ENCODE results near the gene CST9. TPM values are rescaled to one million over a fixed set of nuclear protein-coding genes. Genes with fewer than 3 reads are reported as not detected.

Gene CST9
- total and polyA plus RNA-seq, 12 donors = not detected

- no peak overlapping the region for H3K27ac ChIP-seq
- TF ChIP-seq CTCF (IDR thresholded peaks at IDR 0.05) = no peak
- no peak for ATAC-seq
- H3K9me3 ChIP-seq = peaks cover 0 to 30% (median 21%) of the 10 kb centered on the region in 11 donors
- DNase-seq = no peak
- H3K4me1 ChIP-seq = no peaks in the 10 kb centered on the region
- no peaks in the 10 kb centered on the region for H3K36me3 ChIP-seq
- H3K27me3 ChIP-seq = peaks cover 0 to 16% (median 0%) of the 10 kb centered on the region in 7 donors
- H3K4me3 ChIP-seq = no peak overlapping the region
- 48 to 58% methylated on average over 3 of the region's 3 CpGs for WGBS, 2 donors
- intact Hi-C loops (cut with DNase I) = no loop called here
These were observed 40.8 kb downstream of the CST9 start for GRCh38 chr20:23564927-23565326.

- no peaks in the 10 kb centered on the region for H3K36me3 ChIP-seq
- DNase-seq (no peak), ATAC-seq (no peak)
- H3K27ac ChIP-seq = no peak overlapping the region
- H3K27me3 ChIP-seq = peaks cover 0 to 10% (median 0%) of the 10 kb centered on the region in 7 donors
- intact Hi-C loops (cut with DNase I) = no loop called here
- TF ChIP-seq CTCF (IDR thresholded peaks at IDR 0.05) = no peak
- H3K4me1 ChIP-seq = no peaks in the 10 kb centered on the region
- peaks cover 0 to 51% (median 26%) of the 10 kb centered on the region in 11 donors for H3K9me3 ChIP-seq
- WGBS, 2 donors = 60 to 70% methylated on average over 1 of the region's 1 CpG
- no peak overlapping the region for H3K4me3 ChIP-seq
These were observed 42.9 kb downstream of the CST9 start for GRCh38 chr20:23562721-23563342.

- H3K9me3 ChIP-seq = peaks cover 0 to 39% (median 4%) of the 10 kb centered on the region in 11 donors
- no peak for ATAC-seq
- H3K4me1 ChIP-seq = no peaks in the 10 kb centered on the region
- intact Hi-C loops (cut with DNase I) = no loop called here
- no peak overlapping the region for H3K4me3 ChIP-seq
- DNase-seq = no peak
- no peak for TF ChIP-seq CTCF (IDR thresholded peaks at IDR 0.05)
- 37 to 47% methylated on average over 1 of the region's 1 CpG for WGBS, 2 donors
- no peak overlapping the region for H3K27ac ChIP-seq
- peaks cover 0 to 13% (median 0%) of the 10 kb centered on the region in 7 donors for H3K27me3 ChIP-seq
- H3K36me3 ChIP-seq = no peaks in the 10 kb centered on the region
These were observed 51.3 kb downstream of the CST9 start for GRCh38 chr20:23554401-23554800.

Other genes with a start within 250 kb of the CST9 start
- 10 to 100 TPM; 20.6 to 42.7 (median 28.8) TPM for gene GZF1, start 243.7 kb downstream of the CST9 start, total RNA-seq
- gene GZF1, start 243.7 kb downstream of the CST9 start, polyA plus RNA-seq = 10 to 100 TPM in 1 of 2 donors, 1 to 10 TPM in 1; 8.6 to 10.0 TPM
- 1 to 10 TPM; 3.1 to 7.2 (median 6.1) TPM for gene NAPB, start 184.4 kb downstream of the CST9 start, total RNA-seq
- gene NAPB, start 184.4 kb downstream of the CST9 start, polyA plus RNA-seq = 1 to 10 TPM; 2.1 to 5.8 TPM
- not detected for gene CSTL1, start 166.2 kb downstream of the CST9 start, total RNA-seq
- gene CSTL1, start 166.2 kb downstream of the CST9 start, polyA plus RNA-seq = not detected
- not detected for gene CST11, start 153.0 kb downstream of the CST9 start, total RNA-seq
- gene CST11, start 153.0 kb downstream of the CST9 start, polyA plus RNA-seq = not detected
- not detected for gene CST8, start 114.8 kb downstream of the CST9 start, total RNA-seq
- not detected for gene CST8, start 114.8 kb downstream of the CST9 start, polyA plus RNA-seq
- gene CST9L, start 37.4 kb downstream of the CST9 start, total RNA-seq = not detected
- not detected for gene CST9L, start 37.4 kb downstream of the CST9 start, polyA plus RNA-seq
- 1,000 to 10,000 TPM in 1 of 10 donors, 100 to 1,000 TPM in 9; 395 to 1,066 (median 576) TPM for gene CST3, start 32.0 kb upstream of the CST9 start, total RNA-seq
- 100 to 1,000 TPM; 633 to 805 TPM for gene CST3, start 32.0 kb upstream of the CST9 start, polyA plus RNA-seq
- gene CST4, start 83.1 kb upstream of the CST9 start, total RNA-seq = not detected
- not detected for gene CST4, start 83.1 kb upstream of the CST9 start, polyA plus RNA-seq
- not detected for gene CST1, start 145.0 kb upstream of the CST9 start, total RNA-seq
- not detected for gene CST1, start 145.0 kb upstream of the CST9 start, polyA plus RNA-seq
- under 1 TPM in 1 of 10 donors, not detected in 9; 0.75 TPM for gene CST2, start 220.8 kb upstream of the CST9 start, total RNA-seq
- not detected for gene CST2, start 220.8 kb upstream of the CST9 start, polyA plus RNA-seq

Data from heart right ventricle (tissue), 16 donors.